Tibial artery (tissue), 4 donors: ENCODE results near the gene PTPRN2.

Experiments used
- DNase-seq, 2 donors: peaks; one replicate each; pipeline ENCODE4 v3.0.0-alpha.2; 2019
- H3K27ac ChIP-seq, 2 donors: fragments of 200-600 bp; sonication (generic) in 1 of 2; 1 replicate in 1 of 2; 2 replicates in 1 of 2; pipeline ENCODE4 v1.5.1; 2018 to 2019; ENCODE audit warnings: mild to moderate bottlenecking in 1 of 2
- H3K27me3 ChIP-seq, 2 donors: fragments of 200-600 bp; sonication (generic) in 1 of 2; one replicate each; pipeline versions ENCODE4 v1.5.1 to v1.6.0; 2016 to 2019
- H3K36me3 ChIP-seq, 3 donors: fragments of 200-600 bp; sonication (generic) in 2 of 3; one replicate each; pipeline ENCODE4 v1.5.1; 2016 to 2019; ENCODE audit warnings: mild to moderate bottlenecking in 2 of 3
- H3K4me1 ChIP-seq, 4 donors: fragments of 200-600 bp; sonication (generic) in 2 of 4; 1 replicate in 3 of 4; 2 replicates in 1 of 4; pipeline ENCODE4 v1.5.1; 2016 to 2019
- H3K4me3 ChIP-seq, 2 donors: fragments of 200-600 bp; sonication (generic) in 1 of 2; 1 replicate in 1 of 2; 2 replicates in 1 of 2; pipeline ENCODE4 v1.5.1; 2018 to 2019; ENCODE audit warnings: mild to moderate bottlenecking in 2 of 2
- H3K9me3 ChIP-seq, 3 donors: fragments of 200-600 bp; sonication (generic) in 1 of 3; one replicate each; pipeline ENCODE4 v1.5.1; 2016 to 2019
- intact Hi-C: fragments of 100-400 bp; cut with DNase I; formaldehyde crosslinking; loops from one replicate; pipeline ENCODE4 v1.15.0; 2023; ENCODE audit warnings: low total_unique reads
- TF ChIP-seq, protein P1 (sequence below), 2 experiments: fragments of 200-600 bp in 1 of 2; fragments of 450-650 bp in 1 of 2; IDR thresholded peaks; one replicate each; pipeline ENCODE4 v1.5.1; 2017 to 2019; ENCODE audit warnings: antibody characterized with exemption in 2 of 2, mild to moderate bottlenecking in 1 of 2, moderate library complexity in 1 of 2

Gene PTPRN2

DNA sequence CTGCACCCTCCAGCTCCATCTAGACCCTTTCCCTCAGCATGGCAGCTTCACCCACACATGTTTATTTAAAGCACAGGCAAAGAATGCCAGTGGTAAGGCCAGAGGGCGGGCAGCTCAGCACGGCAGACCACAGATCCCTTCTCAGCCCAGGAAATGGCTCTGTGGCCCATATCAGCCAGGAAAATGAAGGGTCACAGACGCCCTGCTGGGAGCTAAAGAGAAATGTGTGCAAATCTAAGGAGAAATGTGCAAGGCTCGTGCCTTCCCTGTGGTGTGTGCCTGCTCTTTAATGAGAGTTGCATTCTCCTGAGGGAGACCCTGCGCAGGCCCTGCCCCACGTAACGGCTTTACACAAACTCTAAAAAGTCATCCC lies 23.0 kb downstream of the PTPRN2 start:
- no peaks in the 10 kb centered on the region for H3K9me3 ChIP-seq
- no peak overlapping the region for H3K27ac ChIP-seq
- H3K4me3 ChIP-seq, result no peak overlapping the region
- TF ChIP-seq, protein P1, sequence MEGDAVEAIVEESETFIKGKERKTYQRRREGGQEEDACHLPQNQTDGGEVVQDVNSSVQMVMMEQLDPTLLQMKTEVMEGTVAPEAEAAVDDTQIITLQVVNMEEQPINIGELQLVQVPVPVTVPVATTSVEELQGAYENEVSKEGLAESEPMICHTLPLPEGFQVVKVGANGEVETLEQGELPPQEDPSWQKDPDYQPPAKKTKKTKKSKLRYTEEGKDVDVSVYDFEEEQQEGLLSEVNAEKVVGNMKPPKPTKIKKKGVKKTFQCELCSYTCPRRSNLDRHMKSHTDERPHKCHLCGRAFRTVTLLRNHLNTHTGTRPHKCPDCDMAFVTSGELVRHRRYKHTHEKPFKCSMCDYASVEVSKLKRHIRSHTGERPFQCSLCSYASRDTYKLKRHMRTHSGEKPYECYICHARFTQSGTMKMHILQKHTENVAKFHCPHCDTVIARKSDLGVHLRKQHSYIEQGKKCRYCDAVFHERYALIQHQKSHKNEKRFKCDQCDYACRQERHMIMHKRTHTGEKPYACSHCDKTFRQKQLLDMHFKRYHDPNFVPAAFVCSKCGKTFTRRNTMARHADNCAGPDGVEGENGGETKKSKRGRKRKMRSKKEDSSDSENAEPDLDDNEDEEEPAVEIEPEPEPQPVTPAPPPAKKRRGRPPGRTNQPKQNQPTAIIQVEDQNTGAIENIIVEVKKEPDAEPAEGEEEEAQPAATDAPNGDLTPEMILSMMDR (IDR thresholded peaks at IDR 0.05), result no peak
- H3K27me3 ChIP-seq, result peaks cover 0 to 40% of the 10 kb centered on the region in 2 donors
- H3K36me3 ChIP-seq, result no peaks in the 10 kb centered on the region
- DNase-seq, result no peak
- intact Hi-C loops, result no loop called here
- no peaks in the 10 kb centered on the region for H3K4me1 ChIP-seq

DNA sequence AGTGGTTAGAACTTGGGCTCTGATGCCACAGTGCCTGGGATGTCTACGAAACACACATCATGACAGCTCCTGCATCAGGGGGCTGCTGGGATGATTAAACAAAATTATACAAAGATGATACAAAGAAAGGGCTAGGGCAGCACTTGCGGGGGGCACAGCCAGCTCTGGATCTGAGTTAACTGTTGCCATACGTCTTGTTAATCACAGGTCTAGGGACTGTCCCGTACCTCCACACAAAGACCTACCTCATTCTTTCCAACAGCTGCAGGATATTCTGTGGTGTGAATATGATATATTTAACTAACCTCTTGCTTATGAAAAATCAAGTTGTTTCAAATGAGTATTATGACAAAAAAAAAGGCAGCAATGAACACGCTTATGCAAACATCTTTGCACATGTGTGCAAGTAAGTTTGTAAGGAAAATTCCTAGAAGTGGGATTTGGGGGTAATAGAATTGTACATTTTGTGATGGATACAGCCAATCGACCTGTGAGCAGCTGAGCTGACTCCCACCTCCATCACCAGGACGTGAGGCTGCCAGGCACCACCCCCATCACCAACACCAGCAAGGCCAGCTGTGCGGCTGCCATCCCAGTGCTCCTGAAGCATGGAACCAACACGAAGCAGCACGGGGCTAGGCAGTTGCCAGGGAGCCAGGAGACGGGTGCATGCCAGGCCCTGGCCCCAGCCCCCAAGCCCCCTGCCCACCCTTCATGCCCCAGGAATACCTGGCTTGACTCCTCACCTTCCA lies 23.5 kb downstream of the PTPRN2 start:
- no peaks in the 10 kb centered on the region for H3K36me3 ChIP-seq
- H3K4me3 ChIP-seq, result no peak overlapping the region
- no peak overlapping the region for H3K27ac ChIP-seq
- no peaks in the 10 kb centered on the region for H3K4me1 ChIP-seq
- TF ChIP-seq, protein P1 (IDR thresholded peaks at IDR 0.05), result no peak
- H3K27me3 ChIP-seq, result peaks cover 0 to 35% of the 10 kb centered on the region in 2 donors
- no peaks in the 10 kb centered on the region for H3K9me3 ChIP-seq
- no peak for DNase-seq
- intact Hi-C loops, result no loop called here

DNA sequence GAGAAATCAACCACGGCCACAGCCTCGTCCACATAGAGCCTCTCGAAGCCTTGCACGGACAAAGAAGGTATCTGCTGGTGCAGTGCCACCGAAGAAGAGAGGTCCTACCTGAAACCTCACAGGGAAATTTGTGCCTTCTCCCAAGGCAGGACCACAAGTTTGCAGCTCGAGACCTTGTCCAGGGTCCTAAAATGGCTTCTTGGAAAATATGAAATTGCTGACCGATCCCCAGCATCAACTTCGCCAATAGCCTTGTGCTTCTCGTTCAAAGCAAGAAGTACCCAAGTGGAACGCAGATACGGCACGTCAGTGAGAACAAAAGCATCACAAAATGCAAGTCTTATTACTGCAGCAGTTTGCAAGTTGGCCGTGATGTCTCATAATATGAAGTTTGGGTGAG lies 24.6 kb downstream of the PTPRN2 start:
- H3K36me3 ChIP-seq, result no peaks in the 10 kb centered on the region
- H3K4me1 ChIP-seq, result no peaks in the 10 kb centered on the region
- no peak for DNase-seq
- H3K9me3 ChIP-seq, result no peaks in the 10 kb centered on the region
- TF ChIP-seq, protein P1 (IDR thresholded peaks at IDR 0.05), result no peak
- intact Hi-C loops, result no loop called here
- no peak overlapping the region for H3K27ac ChIP-seq
- no peak overlapping the region for H3K4me3 ChIP-seq
- peaks cover 0 to 31% of the 10 kb centered on the region in 2 donors for H3K27me3 ChIP-seq

DNA sequence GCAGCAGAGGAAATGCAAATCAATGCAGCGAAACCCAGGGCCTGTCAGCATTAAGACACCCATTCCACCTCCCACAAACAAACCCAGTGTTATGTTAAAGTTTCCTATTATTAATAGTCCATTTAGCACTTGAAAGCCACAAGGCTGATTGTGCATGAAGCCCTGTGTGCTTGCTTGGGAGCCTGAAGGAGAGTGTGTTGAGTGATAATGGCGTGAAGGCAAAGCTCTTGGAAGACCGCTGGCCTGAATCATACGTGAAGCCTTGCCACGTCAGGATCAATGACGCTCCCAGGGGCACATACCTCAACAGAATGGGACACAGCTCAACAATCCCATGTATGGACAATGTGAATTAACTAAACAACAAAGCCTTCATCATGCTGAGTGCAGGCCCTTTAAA lies 25.1 kb downstream of the PTPRN2 start:
- no peak for DNase-seq
- Histone ChIP-seq H3K4me1 (no peaks in the 10 kb centered on the region), H3K36me3 (no peaks in the 10 kb centered on the region), H3K27me3 (peaks cover 0 to 26% of the 10 kb centered on the region in 2 donors), H3K9me3 (no peaks in the 10 kb centered on the region), H3K4me3 (no peak overlapping the region), H3K27ac (no peak overlapping the region)
- intact Hi-C loops, result no loop called here
- TF ChIP-seq, protein P1 (IDR thresholded peaks at IDR 0.05), result no peak

DNA sequence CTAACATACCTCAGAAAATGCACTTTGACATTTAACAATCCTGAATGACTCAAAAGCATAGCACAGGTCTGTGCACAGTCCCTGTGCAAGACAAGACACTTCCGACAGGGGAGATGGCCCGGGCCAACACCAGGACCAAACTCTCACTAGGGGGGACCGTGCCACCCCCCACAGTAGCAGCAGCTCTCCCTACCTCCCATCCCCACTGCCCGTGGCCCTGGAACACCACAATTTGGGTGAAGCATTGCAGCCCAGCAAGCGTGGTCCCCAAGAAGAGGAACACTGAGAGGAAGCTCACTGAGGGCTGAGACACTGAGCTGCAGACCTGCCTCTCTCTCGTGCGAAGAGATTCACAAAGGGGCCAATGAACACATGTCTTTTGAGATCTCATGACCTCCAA lies 26.0 kb downstream of the PTPRN2 start:
- H3K36me3 ChIP-seq, result no peaks in the 10 kb centered on the region
- DNase-seq, result no peak
- TF ChIP-seq, protein P1 (IDR thresholded peaks at IDR 0.05), result no peak
- intact Hi-C loops, result no loop called here
- H3K27ac ChIP-seq, result no peak overlapping the region
- no peaks in the 10 kb centered on the region for H3K9me3 ChIP-seq
- H3K4me1 ChIP-seq, result no peaks in the 10 kb centered on the region
- peaks cover 0 to 24% of the 10 kb centered on the region in 2 donors for H3K27me3 ChIP-seq
- H3K4me3 ChIP-seq, result no peak overlapping the region
